Endothelial cell of umbilical vein (primary cell): ENCODE results near the gene CWC27. TPM values are rescaled to one million over a fixed set of nuclear protein-coding genes. Genes with fewer than 3 reads are reported as not detected.

Experiments
- BruUV-seq: library from RNA; stranded (reverse); fragments of 400-500 nt; replicated peaks from 2 replicates; lab custom pipeline; 2021; lab: Mats Ljungman, UMichigan
- CTCF ChIA-PET: fragments of 300-600, 350-600 bp; sonication (Branson Sonifier 250); formaldehyde crosslinking; loops from one replicate; lab custom pipeline; 2021; ENCODE audit warnings: antibody characterized with exemption, inconsistent platforms; lab: Charles Lee
- POLR2A ChIA-PET: fragments of 300-600, 350-600 bp; sonication (Branson Sonifier 250); formaldehyde crosslinking; loops from one replicate; lab custom pipeline; 2021; ENCODE audit warnings: antibody characterized with exemption, inconsistent platforms; lab: Charles Lee
- DNase-seq: peaks from one replicate; pipeline ENCODE4 v3.0.0-alpha.2; 2011; ENCODE audit warnings: low read depth, low spot score
- FAIRE-seq: peaks from 2 replicates; lab custom pipeline; 2011; peaks lifted over from hg19 to GRCh38; lab: Jason Lieb, UNC
- H2AFZ ChIP-seq: 2 replicates; pipeline ENCODE4 v1.6.0; 2012; ENCODE audit warnings: low read depth, low read length, control low read depth, inconsistent platforms
- H3K27ac ChIP-seq: 2 replicates; pipeline ENCODE4 v1.5.1; 2011; ENCODE audit warnings: low read depth, mild to moderate bottlenecking, control low read depth, low read length, moderate library complexity; ENCODE audit not compliant: insufficient read depth
- H3K27me3 ChIP-seq, 2 experiments: 2 replicates each; pipeline versions ENCODE4 v1.6.0 to v1.6.1; 2011; ENCODE audit warnings: low read length in 2 of 2, mixed read lengths in 1 of 2; ENCODE audit not compliant: control insufficient read depth in 2 of 2, insufficient read depth in 2 of 2
- H3K36me3 ChIP-seq, 2 experiments: 2 replicates in 1 of 2; 3 replicates in 1 of 2; pipeline ENCODE4 v1.5.1; 2011; ENCODE audit warnings: low read length in 2 of 2, mild to moderate bottlenecking in 1 of 2, moderate library complexity in 1 of 2; ENCODE audit not compliant: control insufficient read depth in 2 of 2, insufficient read depth in 2 of 2; ENCODE audit errors: extremely low read depth in 1 of 2
- H3K4me1 ChIP-seq: 3 replicates; pipeline ENCODE4 v1.5.1; 2011; ENCODE audit warnings: mild to moderate bottlenecking, low read length; ENCODE audit not compliant: control insufficient read depth, insufficient read depth; ENCODE audit errors: extremely low read depth
- H3K4me2 ChIP-seq: 2 replicates; pipeline ENCODE4 v1.6.1; 2011; ENCODE audit warnings: low read length, control low read depth, mixed read lengths; ENCODE audit not compliant: insufficient read depth
- H3K4me3 ChIP-seq, 3 experiments: fragments of 200-600 bp in 1 of 3; sonication (generic), shearing (Covaris generic) in 1 of 3; replicated peaks in 1 of 3; 2 replicates each; pipeline ENCODE4 v1.5.1; 2011 to 2016; ENCODE audit warnings: control low read depth in 3 of 3, low read length in 3 of 3, mild to moderate bottlenecking in 2 of 3, inconsistent platforms in 1 of 3, low read depth in 1 of 3, moderate library complexity in 1 of 3; ENCODE audit not compliant: insufficient read depth in 1 of 3
- H3K79me2 ChIP-seq: 2 replicates; pipeline ENCODE4 v1.6.0; 2012; ENCODE audit warnings: low read length, inconsistent platforms; ENCODE audit not compliant: control insufficient read depth, insufficient read depth
- H3K9ac ChIP-seq: replicated peaks from 2 replicates; pipeline ENCODE3; 2011; ENCODE audit warnings: low read length, control low read depth; ENCODE audit not compliant: insufficient read depth; ENCODE audit errors: extremely low read depth
- H3K9me1 ChIP-seq: replicated peaks from 3 replicates; pipeline ENCODE4 v1.6.0; 2011; ENCODE audit warnings: mild to moderate bottlenecking, low read length; ENCODE audit not compliant: control insufficient read depth, insufficient read depth; ENCODE audit errors: extremely low read depth
- H3K9me3 ChIP-seq: replicated peaks from 2 replicates; pipeline ENCODE4 v1.5.1; 2012; ENCODE audit warnings: low read length, inconsistent platforms; ENCODE audit not compliant: control insufficient read depth, insufficient read depth
- H4K20me1 ChIP-seq: replicated peaks from 2 replicates; pipeline ENCODE3; 2011; ENCODE audit warnings: mild to moderate bottlenecking, low read length; ENCODE audit not compliant: control insufficient read depth, insufficient read depth; ENCODE audit errors: extremely low read depth
- CTCF ChIP-seq, 2 donors: IDR thresholded peaks; 1 replicate in 1 of 2; 2 replicates in 1 of 2; pipeline ENCODE4 v1.5.1; 2011; ENCODE audit warnings: low read length in 2 of 2, mild to moderate bottlenecking in 2 of 2, moderate library complexity in 2 of 2, control low read depth in 1 of 2, inconsistent platforms in 1 of 2, low read depth in 1 of 2; ENCODE audit not compliant: insufficient read depth in 1 of 2; ENCODE audit errors: extremely low read depth in 1 of 2
- EZH2 ChIP-seq: IDR thresholded peaks from 2 replicates; pipeline ENCODE4 v1.6.1; 2012; ENCODE audit warnings: borderline replicate concordance, low read depth, mild to moderate bottlenecking, moderate library complexity, low read length, inconsistent platforms; ENCODE audit not compliant: severe bottlenecking
- FOS ChIP-seq: IDR thresholded peaks from 2 replicates; pipeline ENCODE4 v1.6.1; 2011; ENCODE audit warnings: mild to moderate bottlenecking, low read length, moderate library complexity, borderline replicate concordance; ENCODE audit not compliant: insufficient read depth
- GATA2 ChIP-seq: IDR thresholded peaks from 2 replicates; pipeline ENCODE4 v1.7.0; 2011; ENCODE audit warnings: low read depth, mild to moderate bottlenecking, moderate library complexity, mixed read lengths, low read length; ENCODE audit not compliant: insufficient read length, insufficient read depth
- JUN ChIP-seq: IDR thresholded peaks from 2 replicates; pipeline ENCODE4 v1.6.1; 2011; ENCODE audit warnings: borderline replicate concordance, low read depth; ENCODE audit not compliant: insufficient read length, insufficient read depth
- MAX ChIP-seq: IDR thresholded peaks from 2 replicates; pipeline ENCODE4 v1.6.1; 2011; ENCODE audit not compliant: insufficient read depth, insufficient read length
- MYC ChIP-seq: IDR thresholded peaks from one replicate; pipeline ENCODE4 v1.6.1; 2011; ENCODE audit warnings: mild to moderate bottlenecking, low read depth, low read length
- POLR2A ChIP-seq: IDR thresholded peaks from 2 replicates; pipeline ENCODE4 v1.6.1; 2012; ENCODE audit warnings: low read depth, mild to moderate bottlenecking, control low read depth, low read length
- POLR2AphosphoS5 ChIP-seq: IDR thresholded peaks from 2 replicates; pipeline ENCODE4 v1.6.1; 2012; ENCODE audit warnings: low read depth, mild to moderate bottlenecking, control low read depth, low read length, moderate library complexity; ENCODE audit not compliant: insufficient read depth
- dilution Hi-C: fragments of 300-500 bp; cut with MboI; formaldehyde crosslinking; loops from one replicate; pipeline ENCODE4 v1.15.0; 2019; ENCODE audit warnings: low sequenced_read_pairs; ENCODE audit not compliant: extremely low pct_ligation_motif_present
- intact Hi-C: fragments of 100-400 bp; cut with micrococcal nuclease; formaldehyde crosslinking; loops from one replicate; pipeline ENCODE4 v1.10.0; 2022
- polyA plus RNA-seq, 4 experiments: library from polyadenylated mRNA; depleted of rRNA in 3 of 4; stranded (reverse) in 3 of 4; unstranded in 1 of 4; fragments of >200 nt; gene quantifications; 2 replicates each; pipeline versions ENCODE4 v1.2.1 to v1.2.3, GENCODE V29; 2011 to 2012; ENCODE audit warnings: missing spikeins in 1 of 4
- total RNA-seq: library from RNA; stranded (reverse); gene quantifications from 2 replicates; pipeline ENCODE4 v1.2.3, GENCODE V29; 2021

The CWC27 gene
- total and polyA plus RNA-seq, 2 donors (not counting 3 experiments of a cell fraction or from before 2014, with no cell fraction given) = 11.9 to 23.8 TPM

GRCh38 chr5:64979531-64979930 lies 210.8 kb downstream of the CWC27 start:
- H3K27ac ChIP-seq = no peak overlapping the region
- TF ChIP-seq POLR2A (no peak), POLR2AphosphoS5 (no peak), FOS (no peak), CTCF (IDR thresholded peaks at IDR 0.05; ENCODE audit: extremely low read depth in 1 of 2, insufficient read depth in 1 of 2, low read depth in 1 of 2, low read length in 2 of 2) (no peak), GATA2 (no peak), EZH2 (no peak), MYC (no peak), JUN (no peak), MAX (no peak)
- H3K9ac ChIP-seq = no peak overlapping the region
- H2AFZ ChIP-seq = no peak overlapping the region
- no peaks in the 10 kb centered on the region for H4K20me1 ChIP-seq
- POLR2A ChIA-PET = no interaction called here
- H3K9me3 ChIP-seq = no peaks in the 10 kb centered on the region
- no TSS peak for BruUV-seq
- H3K4me3 ChIP-seq = no peak overlapping the region
- dilution Hi-C loops = no loop called here
- H3K36me3 ChIP-seq = no peaks in the 10 kb centered on the region
- intact Hi-C loops = no loop called here
- no peaks in the 10 kb centered on the region for H3K79me2 ChIP-seq
- H3K27me3 ChIP-seq = no peaks in the 10 kb centered on the region
- H3K4me2 ChIP-seq = no peak overlapping the region
- FAIRE-seq (no peak), DNase-seq (no peak)
- H3K9me1 ChIP-seq = no peaks in the 10 kb centered on the region
- H3K4me1 ChIP-seq = no peaks in the 10 kb centered on the region
- CTCF ChIA-PET = no interaction called here
